H1 (cell line): ENCODE data around the gene SLC6A17. TPM values are rescaled to one million over a fixed set of nuclear protein-coding genes. Genes with fewer than 3 reads are reported as not detected.

Source experiments
- CHD1 ChIP-seq: IDR thresholded peaks from 2 replicates; pipeline ENCODE4 v1.6.1; 2012; ENCODE audit warnings: low read depth, low read length, improper control_type of control experiment
- EGR1 ChIP-seq: IDR thresholded peaks from 2 replicates; pipeline ENCODE4 v1.6.1; 2011; ENCODE audit warnings: low read depth, low read length, borderline replicate concordance
- HDAC6 ChIP-seq: IDR thresholded peaks from one replicate; pipeline ENCODE4 v1.7.1; 2012; ENCODE audit warnings: low read depth, mild to moderate bottlenecking, inconsistent platforms, low read length, moderate library complexity
- JUN ChIP-seq: IDR thresholded peaks from 2 replicates; pipeline ENCODE4 v1.6.1; 2011; ENCODE audit warnings: low read depth, mild to moderate bottlenecking, improper control_type of control experiment, low read length
- KDM4A ChIP-seq: IDR thresholded peaks from one replicate; pipeline ENCODE4 v1.7.1; 2012; ENCODE audit warnings: low read depth, mild to moderate bottlenecking, moderate library complexity, low read length, inconsistent platforms; ENCODE audit not compliant: severe bottlenecking
- SAP30 ChIP-seq: fragments of 300-600 bp; sonication (generic); IDR thresholded peaks from 2 replicates; pipeline ENCODE4 v1.7.1; 2012; ENCODE audit warnings: low read length, moderate library complexity, mild to moderate bottlenecking, inconsistent platforms; ENCODE audit not compliant: insufficient read depth, insufficient replicate concordance
- SP1 ChIP-seq: IDR thresholded peaks from 2 replicates; pipeline ENCODE4 v1.6.1; 2011; ENCODE audit warnings: low read depth, low read length
- polyA plus RNA-seq, 7 experiments: library from polyadenylated mRNA; depleted of rRNA in 3 of 7; stranded (reverse) in 5 of 7; unstranded in 2 of 7; fragments of >200 nt in 5 of 7; fragments of 200-250 nt in 2 of 7; gene quantifications; 1 replicate in 5 of 7; 2 replicates in 1 of 7; 4 replicates in 1 of 7; pipeline versions ENCODE4 v1.2.1 to v1.2.3, GENCODE V29; 2011 to 2013; ENCODE audit warnings: missing spikeins in 2 of 7, mixed read lengths in 2 of 7
- total RNA-seq: library from RNA; stranded (reverse); fragmentation: NEBNext Ultra II Directional; extraction: Animal tissue kit (Norgen Biotek cat#: 25700); gene quantifications from 2 replicates; pipeline ENCODE4 v1.2.1, GENCODE V29; 2021
- TF ChIP-seq, protein P1 (sequence below): fragments of 300-600 bp; sonication (generic); IDR thresholded peaks from 2 replicates; pipeline ENCODE4 v1.7.1; 2012; ENCODE audit warnings: low read length, moderate library complexity, mild to moderate bottlenecking, inconsistent platforms; ENCODE audit not compliant: insufficient replicate concordance

Gene SLC6A17
- total and polyA plus RNA-seq, 2 of the 8 experiments (the other 6 are each of a cell fraction or from before 2014, with no cell fraction given) = 0.15 to 0.28 TPM

DNA sequence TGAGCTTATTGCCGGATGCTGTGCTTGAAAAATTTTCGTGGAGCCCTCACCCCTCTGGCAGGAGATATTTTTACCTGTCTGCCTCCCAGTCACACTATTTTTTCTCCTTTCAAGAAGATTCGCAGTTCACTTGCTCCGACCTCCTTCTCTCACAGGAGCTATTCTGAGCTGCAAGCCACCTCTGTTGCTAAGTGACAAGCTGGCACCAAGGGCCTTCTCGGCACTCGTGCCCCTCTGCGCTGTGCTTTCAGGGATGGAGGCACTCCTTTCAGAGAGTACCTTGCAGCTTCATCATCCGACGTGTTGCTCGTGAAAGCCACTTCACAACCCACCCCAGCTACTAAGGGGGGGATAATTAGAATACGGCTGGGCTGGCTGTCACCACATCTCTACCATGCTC is 11.6 kb downstream of the SLC6A17 start (continued):
- TF ChIP-seq, protein P1, sequence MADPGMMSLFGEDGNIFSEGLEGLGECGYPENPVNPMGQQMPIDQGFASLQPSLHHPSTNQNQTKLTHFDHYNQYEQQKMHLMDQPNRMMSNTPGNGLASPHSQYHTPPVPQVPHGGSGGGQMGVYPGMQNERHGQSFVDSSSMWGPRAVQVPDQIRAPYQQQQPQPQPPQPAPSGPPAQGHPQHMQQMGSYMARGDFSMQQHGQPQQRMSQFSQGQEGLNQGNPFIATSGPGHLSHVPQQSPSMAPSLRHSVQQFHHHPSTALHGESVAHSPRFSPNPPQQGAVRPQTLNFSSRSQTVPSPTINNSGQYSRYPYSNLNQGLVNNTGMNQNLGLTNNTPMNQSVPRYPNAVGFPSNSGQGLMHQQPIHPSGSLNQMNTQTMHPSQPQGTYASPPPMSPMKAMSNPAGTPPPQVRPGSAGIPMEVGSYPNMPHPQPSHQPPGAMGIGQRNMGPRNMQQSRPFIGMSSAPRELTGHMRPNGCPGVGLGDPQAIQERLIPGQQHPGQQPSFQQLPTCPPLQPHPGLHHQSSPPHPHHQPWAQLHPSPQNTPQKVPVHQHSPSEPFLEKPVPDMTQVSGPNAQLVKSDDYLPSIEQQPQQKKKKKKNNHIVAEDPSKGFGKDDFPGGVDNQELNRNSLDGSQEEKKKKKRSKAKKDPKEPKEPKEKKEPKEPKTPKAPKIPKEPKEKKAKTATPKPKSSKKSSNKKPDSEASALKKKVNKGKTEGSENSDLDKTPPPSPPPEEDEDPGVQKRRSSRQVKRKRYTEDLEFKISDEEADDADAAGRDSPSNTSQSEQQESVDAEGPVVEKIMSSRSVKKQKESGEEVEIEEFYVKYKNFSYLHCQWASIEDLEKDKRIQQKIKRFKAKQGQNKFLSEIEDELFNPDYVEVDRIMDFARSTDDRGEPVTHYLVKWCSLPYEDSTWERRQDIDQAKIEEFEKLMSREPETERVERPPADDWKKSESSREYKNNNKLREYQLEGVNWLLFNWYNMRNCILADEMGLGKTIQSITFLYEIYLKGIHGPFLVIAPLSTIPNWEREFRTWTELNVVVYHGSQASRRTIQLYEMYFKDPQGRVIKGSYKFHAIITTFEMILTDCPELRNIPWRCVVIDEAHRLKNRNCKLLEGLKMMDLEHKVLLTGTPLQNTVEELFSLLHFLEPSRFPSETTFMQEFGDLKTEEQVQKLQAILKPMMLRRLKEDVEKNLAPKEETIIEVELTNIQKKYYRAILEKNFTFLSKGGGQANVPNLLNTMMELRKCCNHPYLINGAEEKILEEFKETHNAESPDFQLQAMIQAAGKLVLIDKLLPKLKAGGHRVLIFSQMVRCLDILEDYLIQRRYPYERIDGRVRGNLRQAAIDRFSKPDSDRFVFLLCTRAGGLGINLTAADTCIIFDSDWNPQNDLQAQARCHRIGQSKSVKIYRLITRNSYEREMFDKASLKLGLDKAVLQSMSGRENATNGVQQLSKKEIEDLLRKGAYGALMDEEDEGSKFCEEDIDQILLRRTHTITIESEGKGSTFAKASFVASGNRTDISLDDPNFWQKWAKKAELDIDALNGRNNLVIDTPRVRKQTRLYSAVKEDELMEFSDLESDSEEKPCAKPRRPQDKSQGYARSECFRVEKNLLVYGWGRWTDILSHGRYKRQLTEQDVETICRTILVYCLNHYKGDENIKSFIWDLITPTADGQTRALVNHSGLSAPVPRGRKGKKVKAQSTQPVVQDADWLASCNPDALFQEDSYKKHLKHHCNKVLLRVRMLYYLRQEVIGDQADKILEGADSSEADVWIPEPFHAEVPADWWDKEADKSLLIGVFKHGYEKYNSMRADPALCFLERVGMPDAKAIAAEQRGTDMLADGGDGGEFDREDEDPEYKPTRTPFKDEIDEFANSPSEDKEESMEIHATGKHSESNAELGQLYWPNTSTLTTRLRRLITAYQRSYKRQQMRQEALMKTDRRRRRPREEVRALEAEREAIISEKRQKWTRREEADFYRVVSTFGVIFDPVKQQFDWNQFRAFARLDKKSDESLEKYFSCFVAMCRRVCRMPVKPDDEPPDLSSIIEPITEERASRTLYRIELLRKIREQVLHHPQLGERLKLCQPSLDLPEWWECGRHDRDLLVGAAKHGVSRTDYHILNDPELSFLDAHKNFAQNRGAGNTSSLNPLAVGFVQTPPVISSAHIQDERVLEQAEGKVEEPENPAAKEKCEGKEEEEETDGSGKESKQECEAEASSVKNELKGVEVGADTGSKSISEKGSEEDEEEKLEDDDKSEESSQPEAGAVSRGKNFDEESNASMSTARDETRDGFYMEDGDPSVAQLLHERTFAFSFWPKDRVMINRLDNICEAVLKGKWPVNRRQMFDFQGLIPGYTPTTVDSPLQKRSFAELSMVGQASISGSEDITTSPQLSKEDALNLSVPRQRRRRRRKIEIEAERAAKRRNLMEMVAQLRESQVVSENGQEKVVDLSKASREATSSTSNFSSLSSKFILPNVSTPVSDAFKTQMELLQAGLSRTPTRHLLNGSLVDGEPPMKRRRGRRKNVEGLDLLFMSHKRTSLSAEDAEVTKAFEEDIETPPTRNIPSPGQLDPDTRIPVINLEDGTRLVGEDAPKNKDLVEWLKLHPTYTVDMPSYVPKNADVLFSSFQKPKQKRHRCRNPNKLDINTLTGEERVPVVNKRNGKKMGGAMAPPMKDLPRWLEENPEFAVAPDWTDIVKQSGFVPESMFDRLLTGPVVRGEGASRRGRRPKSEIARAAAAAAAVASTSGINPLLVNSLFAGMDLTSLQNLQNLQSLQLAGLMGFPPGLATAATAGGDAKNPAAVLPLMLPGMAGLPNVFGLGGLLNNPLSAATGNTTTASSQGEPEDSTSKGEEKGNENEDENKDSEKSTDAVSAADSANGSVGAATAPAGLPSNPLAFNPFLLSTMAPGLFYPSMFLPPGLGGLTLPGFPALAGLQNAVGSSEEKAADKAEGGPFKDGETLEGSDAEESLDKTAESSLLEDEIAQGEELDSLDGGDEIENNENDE = no peak
- TF ChIP-seq SAP30 (no peak), JUN (no peak), CHD1 (no peak), EGR1 (no peak), SP1 (no peak), HDAC6 (no peak), KDM4A (no peak)
